ENCODE results near the gene CMTM6. TPM values are rescaled to one million over a fixed set of nuclear protein-coding genes. Genes with fewer than 3 reads are reported as not detected.
"Not testable (repeated sequence)": the region's sequence is repeated elsewhere in the genome, so short reads cannot be mapped to it uniquely, and the experiment has no call there.

The CMTM6 gene
- total RNA-seq, 2 experiments from 2014 or later: 51.5 to 52.7 TPM

- no peak overlapping the region for H3K4me3 Mint-ChIP-seq
- H3K27me3 Mint-ChIP-seq: no peaks in the 10 kb centered on the region
- no peak for DNase-seq
- H3K4me1 Mint-ChIP-seq: peaks cover 34% of the 10 kb centered on the region
- H3K9me3 Mint-ChIP-seq: peaks cover 5% of the 10 kb centered on the region
- peaks cover 42% of the 10 kb centered on the region for H3K36me3 Mint-ChIP-seq
- no peak overlapping the region for H3K27ac Mint-ChIP-seq
These were observed 51.5 kb downstream of the CMTM6 start for GRCh38 chr3:32450992-32451659.

GRCh38 chr3:32450426-32450825 lies 52.2 kb downstream of the CMTM6 start:
- no peak for DNase-seq
- no peak overlapping the region for H3K27ac Mint-ChIP-seq
- H3K4me1 Mint-ChIP-seq: peaks cover 31% of the 10 kb centered on the region
- H3K4me3 Mint-ChIP-seq: no peak overlapping the region
- H3K9me3 Mint-ChIP-seq: peaks cover 5% of the 10 kb centered on the region
- H3K36me3 Mint-ChIP-seq: peaks cover 47% of the 10 kb centered on the region
- H3K27me3 Mint-ChIP-seq: no peaks in the 10 kb centered on the region

GRCh38 chr3:32449691-32450090 lies 53.0 kb downstream of the CMTM6 start:
- Mint-ChIP-seq H3K27ac (no peak overlapping the region), H3K4me3 (no peak overlapping the region), H3K9me3 (peaks cover 5% of the 10 kb centered on the region), H3K36me3 (peaks cover 47% of the 10 kb centered on the region), H3K4me1 (peaks cover 25% of the 10 kb centered on the region), H3K27me3 (no peaks in the 10 kb centered on the region)
- DNase-seq: no peak

DNA sequence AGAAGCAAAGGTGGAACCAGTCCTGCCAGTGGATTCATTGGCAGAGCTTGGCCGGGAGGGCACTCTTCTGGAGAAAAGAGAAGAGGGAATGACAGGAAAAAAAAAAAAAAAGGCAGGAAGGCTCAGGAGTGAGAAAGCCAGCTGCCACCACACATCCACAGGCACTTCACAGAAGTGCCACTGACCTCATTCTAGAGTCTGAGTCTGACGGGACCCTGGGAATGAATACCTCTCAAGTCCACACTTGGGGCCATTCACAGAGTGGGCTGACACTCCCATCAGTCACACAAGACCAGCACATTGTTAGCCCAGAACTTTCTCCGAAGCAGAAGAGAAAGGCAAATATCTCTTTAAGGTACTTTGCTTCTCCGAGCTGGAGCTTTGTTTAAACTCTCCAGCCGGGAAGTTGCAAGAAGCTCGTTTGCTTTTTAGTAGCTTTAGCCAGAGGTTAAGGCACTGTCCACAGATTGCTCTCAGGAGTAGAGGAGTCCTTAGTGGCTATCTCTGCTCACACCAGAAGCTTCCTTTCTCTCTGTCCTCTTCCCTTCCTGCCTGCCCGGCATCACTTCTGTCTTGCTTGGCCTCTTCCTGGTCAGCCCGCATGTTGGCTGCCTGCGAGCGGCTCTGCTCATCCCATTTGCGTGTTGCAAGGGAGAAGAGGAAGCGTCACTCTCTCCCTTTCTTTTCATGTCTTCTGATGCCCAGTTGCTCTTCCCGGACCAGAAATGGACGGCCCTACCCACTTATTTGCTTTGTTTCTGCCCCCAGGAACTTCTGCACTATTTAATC lies 53.8 kb downstream of the CMTM6 start:
- H3K27me3 Mint-ChIP-seq: no peaks in the 10 kb centered on the region
- H3K4me1 Mint-ChIP-seq: peaks cover 28% of the 10 kb centered on the region
- peaks cover 51% of the 10 kb centered on the region for H3K36me3 Mint-ChIP-seq
- H3K9me3 Mint-ChIP-seq: peaks cover 5% of the 10 kb centered on the region
- no peak overlapping the region for H3K4me3 Mint-ChIP-seq
- no peak overlapping the region for H3K27ac Mint-ChIP-seq
- no peak for DNase-seq

GRCh38 chr3:32447865-32448400 lies 54.7 kb downstream of the CMTM6 start:
- Mint-ChIP-seq H3K27ac (no peak overlapping the region), H3K9me3 (peaks cover 5% of the 10 kb centered on the region), H3K4me3 (no peak overlapping the region), H3K27me3 (no peaks in the 10 kb centered on the region), H3K36me3 (peaks cover 55% of the 10 kb centered on the region), H3K4me1 (peaks cover 38% of the 10 kb centered on the region)
- no peak for DNase-seq

DNA sequence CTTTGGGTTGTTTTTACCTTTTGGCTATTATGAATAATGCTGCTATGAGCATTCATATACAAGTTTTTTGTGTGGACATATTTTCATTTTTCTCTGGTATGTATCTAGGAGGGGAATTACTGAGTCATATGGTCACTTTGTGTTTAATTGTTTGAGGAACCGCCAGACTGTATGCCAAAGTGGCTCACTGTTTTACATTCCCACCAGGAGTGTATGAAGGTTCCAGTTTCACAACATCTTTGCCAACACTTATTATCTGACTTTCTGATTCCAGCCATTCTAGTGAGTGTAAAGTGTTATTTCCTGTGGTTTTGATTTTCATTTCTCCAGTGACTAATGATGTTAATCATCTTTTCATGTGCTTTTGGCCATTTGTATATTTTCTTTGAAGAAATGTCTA lies 59.2 kb downstream of the CMTM6 start:
- Mint-ChIP-seq H3K27ac (peak overlapping the region; percentile 82), H3K4me1 (peaks cover 66% of the 10 kb centered on the region), H3K9me3 (peaks cover 5% of the 10 kb centered on the region), H3K4me3 (no peak overlapping the region), H3K27me3 (no peaks in the 10 kb centered on the region), H3K36me3 (peaks cover 60% of the 10 kb centered on the region)
- DNase-seq: no peak

- peaks cover 5% of the 10 kb centered on the region for H3K9me3 Mint-ChIP-seq
- H3K36me3 Mint-ChIP-seq: peaks cover 54% of the 10 kb centered on the region
- H3K27me3 Mint-ChIP-seq: no peaks in the 10 kb centered on the region
- peak overlapping the region; percentile 62 for H3K27ac Mint-ChIP-seq
- no peak overlapping the region for H3K4me3 Mint-ChIP-seq
- no peak for DNase-seq
- peaks cover 65% of the 10 kb centered on the region for H3K4me1 Mint-ChIP-seq
These were observed 59.9 kb downstream of the CMTM6 start for GRCh38 chr3:32442766-32443165.

DNA sequence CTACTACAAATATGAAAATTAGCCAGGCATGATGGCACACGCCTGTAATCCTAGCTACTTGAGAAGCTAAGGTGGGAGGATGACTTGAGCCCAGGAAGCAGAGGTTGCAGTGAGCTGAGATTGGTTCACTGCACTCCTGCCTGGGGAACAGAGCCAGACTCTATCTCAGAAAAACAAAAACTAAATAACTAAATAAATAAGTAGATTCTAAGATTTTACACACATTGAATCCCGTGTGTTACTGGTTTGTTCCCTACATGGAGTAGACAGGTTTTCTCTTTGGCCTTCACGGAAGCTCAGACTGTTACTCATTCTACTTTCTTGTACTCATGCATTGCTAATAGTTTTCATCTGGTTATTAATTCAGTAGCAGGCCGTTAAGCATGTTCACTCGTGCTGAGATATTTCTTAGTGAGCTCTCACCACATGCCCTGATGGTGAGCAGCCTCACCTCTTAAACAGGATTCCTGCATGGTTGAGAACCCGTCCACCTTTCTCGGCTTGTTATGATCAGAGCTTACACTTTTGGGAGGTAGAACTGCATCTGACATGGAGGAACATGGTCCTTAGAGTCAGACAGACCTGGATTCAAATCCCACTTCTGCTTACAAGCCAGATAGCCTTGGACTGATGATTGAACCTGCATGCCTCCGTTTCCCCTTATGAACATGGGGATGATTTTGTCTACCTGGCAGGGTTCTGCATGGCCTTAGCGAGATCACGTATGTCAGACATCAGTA lies 61.9 kb downstream of the CMTM6 start:
- Mint-ChIP-seq H3K27ac (peak overlapping the region; percentile 5), H3K36me3 (peaks cover 37% of the 10 kb centered on the region), H3K9me3 (no peaks in the 10 kb centered on the region), H3K4me3 (no peak overlapping the region), H3K27me3 (no peaks in the 10 kb centered on the region), H3K4me1 (peaks cover 65% of the 10 kb centered on the region)
- no peak for DNase-seq

DNA sequence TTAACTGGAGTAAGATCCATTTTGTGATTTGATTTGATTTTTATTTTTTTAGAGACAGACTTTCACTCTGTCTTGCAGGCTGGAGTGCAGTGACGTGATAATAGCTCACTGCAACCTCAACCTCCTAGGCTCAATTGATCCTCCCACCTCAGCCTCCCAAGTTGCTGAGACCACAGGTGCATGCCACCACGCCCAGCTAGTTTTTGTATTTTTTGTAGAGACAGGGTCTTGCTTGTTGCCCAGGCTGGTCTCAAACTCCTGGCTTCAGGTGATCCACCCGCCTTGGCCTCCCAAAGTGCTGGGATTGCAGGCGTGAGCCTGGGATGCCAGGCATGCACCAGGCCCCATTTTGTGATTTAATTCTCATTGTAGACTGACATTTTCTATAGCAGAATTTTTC lies 63.2 kb downstream of the CMTM6 start:
- Mint-ChIP-seq H3K36me3 (peaks cover 29% of the 10 kb centered on the region), H3K27ac (peak overlapping the region; percentile 81), H3K4me1 (peaks cover 75% of the 10 kb centered on the region)
- H3K9me3 Mint-ChIP-seq, H3K4me3 Mint-ChIP-seq, DNase-seq, H3K27me3 Mint-ChIP-seq: not testable (repeated sequence)

DNA sequence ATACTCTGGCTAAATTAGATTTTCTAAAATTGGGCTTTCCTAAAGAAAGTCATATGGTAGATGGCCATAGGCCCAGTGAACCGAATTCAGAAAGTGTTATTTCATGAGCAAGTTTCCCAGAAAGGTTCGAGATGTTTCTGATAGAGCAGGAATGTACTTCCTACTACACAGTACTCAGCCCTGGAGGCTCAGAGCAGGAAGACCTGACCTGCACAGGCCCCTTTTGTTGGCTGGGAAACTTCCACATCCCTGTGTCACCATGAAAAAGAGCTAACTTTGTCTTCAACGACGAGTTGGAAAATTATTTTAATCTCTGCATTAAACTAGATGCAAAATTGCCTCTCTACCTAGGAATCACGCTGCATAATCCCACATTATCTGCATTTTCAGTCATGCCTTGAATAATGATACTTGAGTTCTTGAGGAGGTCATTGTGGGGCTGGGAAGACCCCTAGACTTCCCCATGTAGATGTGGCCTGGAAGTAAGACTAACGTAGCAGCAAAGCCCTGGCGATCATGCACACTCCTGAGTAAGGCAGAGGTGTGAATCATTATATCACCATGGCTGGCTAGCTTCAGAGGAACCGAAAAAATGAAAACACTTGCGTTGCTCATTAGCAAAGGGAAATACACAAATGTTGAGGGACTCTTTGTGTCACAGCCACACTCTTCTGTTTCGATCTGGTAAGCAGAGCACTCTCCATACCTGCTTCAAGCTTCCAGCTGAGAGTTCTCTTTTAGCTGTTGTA lies 63.9 kb downstream of the CMTM6 start:
- Mint-ChIP-seq H3K36me3 (peaks cover 24% of the 10 kb centered on the region), H3K4me3 (no peak overlapping the region), H3K27ac (peak overlapping the region; percentile 81), H3K27me3 (no peaks in the 10 kb centered on the region), H3K9me3 (no peaks in the 10 kb centered on the region), H3K4me1 (peaks cover 72% of the 10 kb centered on the region)
- DNase-seq: no peak

DNA sequence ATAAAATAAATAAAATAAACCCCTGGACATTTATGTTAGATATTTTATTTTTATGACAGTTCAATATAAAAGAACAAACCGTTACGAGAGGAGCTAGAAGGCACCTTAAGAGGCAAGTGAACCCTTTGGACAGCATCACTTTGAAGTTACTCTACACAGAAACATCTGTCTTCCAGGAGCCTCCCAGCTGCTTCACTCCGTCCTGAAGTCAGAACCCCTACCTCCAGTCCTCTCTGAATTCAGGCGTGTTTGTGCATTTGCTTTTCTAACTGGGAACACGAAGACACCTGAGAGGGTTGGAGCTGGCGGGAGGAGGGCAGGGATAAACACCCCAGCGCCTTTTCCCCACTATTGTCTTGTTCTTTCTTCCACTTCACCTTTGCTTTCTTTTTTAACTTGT lies 64.8 kb downstream of the CMTM6 start:
- Mint-ChIP-seq H3K36me3 (peaks cover 15% of the 10 kb centered on the region), H3K27ac (no peak overlapping the region), H3K9me3 (no peaks in the 10 kb centered on the region), H3K4me1 (peaks cover 70% of the 10 kb centered on the region), H3K27me3 (no peaks in the 10 kb centered on the region), H3K4me3 (no peak overlapping the region)
- no peak for DNase-seq

GRCh38 chr3:32436816-32437189 lies 65.8 kb downstream of the CMTM6 start:
- no peaks in the 10 kb centered on the region for H3K27me3 Mint-ChIP-seq
- peaks cover 9% of the 10 kb centered on the region for H3K36me3 Mint-ChIP-seq
- no peak overlapping the region for H3K4me3 Mint-ChIP-seq
- H3K27ac Mint-ChIP-seq: peak overlapping the region; percentile 75
- no peak for DNase-seq
- H3K4me1 Mint-ChIP-seq: peaks cover 77% of the 10 kb centered on the region
- H3K9me3 Mint-ChIP-seq: no peaks in the 10 kb centered on the region

GRCh38 chr3:32435911-32436815 lies 66.5 kb downstream of the CMTM6 start:
- Mint-ChIP-seq H3K9me3 (no peaks in the 10 kb centered on the region), H3K27ac (peak overlapping the region; percentile 75), H3K4me3 (peak overlapping the region; percentile 13), H3K27me3 (no peaks in the 10 kb centered on the region), H3K4me1 (peaks cover 77% of the 10 kb centered on the region), H3K36me3 (peaks cover 9% of the 10 kb centered on the region)
- no peak for DNase-seq

- Mint-ChIP-seq H3K9me3 (no peaks in the 10 kb centered on the region), H3K4me3 (no peak overlapping the region), H3K27me3 (no peaks in the 10 kb centered on the region), H3K27ac (peak overlapping the region; percentile 100), H3K4me1 (peaks cover 84% of the 10 kb centered on the region), H3K36me3 (peaks cover 20% of the 10 kb centered on the region)
- DNase-seq: no peak
These were observed 68.4 kb downstream of the CMTM6 start for GRCh38 chr3:32434206-32434605.
